ENCODE data around the gene POGLUT3.

GRCh38 chr11:108501396-108501795, 3.2 kb upstream of the POGLUT3 start:
- TF ChIP-seq CTCF (IDR thresholded peaks at IDR 0.05) (no peak), POLR2AphosphoS5 (IDR thresholded peaks at IDR 0.05) (no peak), POLR2A (IDR thresholded peaks at IDR 0.05; ENCODE audit: low read depth) (no peak)

Measured in esophagus muscularis mucosa (tissue), 3 donors.